Measurements from ENCODE around the gene MIPOL1. TPM values are rescaled to one million over a fixed set of nuclear protein-coding genes. Genes with fewer than 3 reads are reported as not detected.
"Not testable (repeated sequence)": the region's sequence is repeated elsewhere in the genome, so short reads cannot be mapped to it uniquely, and the experiment has no call there.

MIPOL1 gene
- total RNA-seq, 1 donor from 2014 or later, result not detected

DNA sequence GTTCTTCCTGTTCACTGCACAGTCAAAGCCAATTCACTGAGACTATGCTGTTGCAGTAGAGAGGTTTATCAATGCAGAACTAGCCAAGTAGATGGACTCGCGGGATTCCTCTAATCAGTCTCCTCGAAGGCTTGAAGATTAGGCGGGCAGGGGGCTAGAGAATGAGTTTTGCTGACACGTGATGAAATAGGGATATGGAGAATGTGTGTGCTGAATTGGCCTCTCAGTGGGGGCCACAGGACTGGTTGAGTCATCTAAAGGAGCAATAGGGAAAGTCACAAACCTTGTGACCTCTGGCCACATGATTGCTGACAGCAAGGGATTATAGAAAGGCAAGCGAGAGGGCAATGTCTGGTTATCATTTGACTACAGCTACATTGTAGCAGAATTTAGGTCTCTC lies 12.7 kb downstream of the MIPOL1 start:
- H3K27ac Mint-ChIP-seq, result no peak overlapping the region
- ATAC-seq (ENCODE audit: low read depth) (no peak), DNase-seq (no peak)
- H3K4me3 Mint-ChIP-seq, result no peak overlapping the region
- ChIA-PET POLR2A (no interaction called here), CTCF (no interaction called here)
- H3K36me3 Mint-ChIP-seq (ENCODE audit: low read depth), result no peaks in the 10 kb centered on the region
- H3K9me3 Mint-ChIP-seq, result peaks cover 9% of the 10 kb centered on the region
- H3K27me3 Mint-ChIP-seq, result no peaks in the 10 kb centered on the region
- intact Hi-C loops (cut with micrococcal nuclease), result no loop called here
- no peaks in the 10 kb centered on the region for H3K4me1 Mint-ChIP-seq
- TF ChIP-seq, protein P1, sequence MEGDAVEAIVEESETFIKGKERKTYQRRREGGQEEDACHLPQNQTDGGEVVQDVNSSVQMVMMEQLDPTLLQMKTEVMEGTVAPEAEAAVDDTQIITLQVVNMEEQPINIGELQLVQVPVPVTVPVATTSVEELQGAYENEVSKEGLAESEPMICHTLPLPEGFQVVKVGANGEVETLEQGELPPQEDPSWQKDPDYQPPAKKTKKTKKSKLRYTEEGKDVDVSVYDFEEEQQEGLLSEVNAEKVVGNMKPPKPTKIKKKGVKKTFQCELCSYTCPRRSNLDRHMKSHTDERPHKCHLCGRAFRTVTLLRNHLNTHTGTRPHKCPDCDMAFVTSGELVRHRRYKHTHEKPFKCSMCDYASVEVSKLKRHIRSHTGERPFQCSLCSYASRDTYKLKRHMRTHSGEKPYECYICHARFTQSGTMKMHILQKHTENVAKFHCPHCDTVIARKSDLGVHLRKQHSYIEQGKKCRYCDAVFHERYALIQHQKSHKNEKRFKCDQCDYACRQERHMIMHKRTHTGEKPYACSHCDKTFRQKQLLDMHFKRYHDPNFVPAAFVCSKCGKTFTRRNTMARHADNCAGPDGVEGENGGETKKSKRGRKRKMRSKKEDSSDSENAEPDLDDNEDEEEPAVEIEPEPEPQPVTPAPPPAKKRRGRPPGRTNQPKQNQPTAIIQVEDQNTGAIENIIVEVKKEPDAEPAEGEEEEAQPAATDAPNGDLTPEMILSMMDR (IDR thresholded peaks at IDR 0.05), result no peak

DNA sequence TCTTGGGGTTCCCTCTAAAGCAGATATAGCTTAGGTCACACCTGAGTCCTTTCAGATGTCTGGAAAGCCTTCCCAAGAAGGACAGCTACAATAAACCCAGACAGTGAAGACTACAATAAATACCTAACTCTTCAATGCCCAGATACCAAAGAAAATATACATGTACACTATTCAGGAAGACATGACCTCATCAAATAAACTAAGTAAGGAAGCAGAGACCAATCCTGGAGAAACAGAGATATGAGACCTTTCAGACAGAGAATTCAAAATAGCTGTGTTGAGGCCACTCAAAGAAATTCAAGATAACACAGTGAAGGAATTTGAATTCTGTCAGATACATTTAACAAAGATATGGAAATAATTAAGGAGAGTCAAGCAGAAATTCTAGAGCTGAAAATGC lies 15.3 kb downstream of the MIPOL1 start:
- Mint-ChIP-seq H3K27me3 (no peaks in the 10 kb centered on the region), H3K4me1 (no peaks in the 10 kb centered on the region), H3K9me3 (peaks cover 4% of the 10 kb centered on the region), H3K4me3 (no peak overlapping the region), H3K27ac (no peak overlapping the region), H3K36me3 (ENCODE audit: low read depth) (no peaks in the 10 kb centered on the region)
- POLR2A ChIA-PET, result no interaction called here
- intact Hi-C loops (cut with micrococcal nuclease), result no loop called here
- TF ChIP-seq, protein P1 (IDR thresholded peaks at IDR 0.05), result no peak
- DNase-seq (no peak), ATAC-seq (ENCODE audit: low read depth) (no peak)
- CTCF ChIA-PET, result no interaction called here

DNA sequence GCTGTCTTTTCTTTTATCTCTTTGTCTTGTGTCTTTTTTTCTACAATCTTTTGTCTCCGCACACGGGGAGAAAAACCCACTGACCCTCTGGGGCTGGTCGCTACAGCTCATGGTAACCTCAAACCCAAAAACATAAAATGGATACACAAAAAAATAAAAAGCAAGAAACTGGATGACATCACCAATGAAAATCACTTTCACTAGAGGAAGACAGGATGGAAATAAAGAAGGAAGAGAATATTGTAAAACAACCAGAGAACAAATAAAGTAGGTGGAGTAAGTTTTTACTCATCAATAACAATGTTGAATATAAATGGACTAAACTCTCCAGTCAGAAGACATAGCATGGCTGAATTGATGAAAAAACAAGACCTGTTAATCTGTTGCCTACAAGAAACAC lies 17.6 kb downstream of the MIPOL1 start:
- no peaks in the 10 kb centered on the region for H3K27me3 Mint-ChIP-seq
- peaks cover 4% of the 10 kb centered on the region for H3K9me3 Mint-ChIP-seq
- intact Hi-C loops (cut with micrococcal nuclease), result no loop called here
- no peaks in the 10 kb centered on the region for H3K36me3 Mint-ChIP-seq (ENCODE audit: low read depth)
- ChIA-PET POLR2A (no interaction called here), CTCF (no interaction called here)
- TF ChIP-seq, protein P1 (IDR thresholded peaks at IDR 0.05), result no peak
- no peak overlapping the region for H3K4me3 Mint-ChIP-seq
- no peak overlapping the region for H3K27ac Mint-ChIP-seq
- H3K4me1 Mint-ChIP-seq, result no peaks in the 10 kb centered on the region
- ATAC-seq (ENCODE audit: low read depth), result no peak
- no peak for DNase-seq

DNA sequence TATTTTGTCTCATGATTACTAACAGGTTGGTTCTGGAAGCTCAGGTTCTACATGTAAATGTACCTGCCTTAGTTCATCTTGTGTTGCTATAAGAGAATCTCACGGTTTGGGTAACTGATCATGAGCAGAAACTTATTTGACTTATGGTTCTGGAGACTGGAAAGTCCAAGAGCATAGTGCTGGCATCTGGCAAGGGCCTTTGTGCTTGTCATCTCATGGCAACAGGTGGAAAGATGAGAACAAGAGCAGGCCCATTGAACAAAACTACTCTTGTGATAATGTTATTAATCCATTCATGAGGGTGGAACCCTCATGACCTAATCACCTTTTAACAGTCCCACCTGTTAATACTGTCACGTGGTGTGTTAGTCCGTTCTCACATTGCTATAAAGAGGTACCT lies 23.3 kb downstream of the MIPOL1 start:
- Mint-ChIP-seq H3K9me3 (peaks cover 12% of the 10 kb centered on the region), H3K4me3 (no peak overlapping the region), H3K36me3 (ENCODE audit: low read depth) (no peaks in the 10 kb centered on the region), H3K27me3 (no peaks in the 10 kb centered on the region), H3K27ac (no peak overlapping the region), H3K4me1 (no peaks in the 10 kb centered on the region)
- CTCF ChIA-PET, result no interaction called here
- no peak for ATAC-seq (ENCODE audit: low read depth)
- intact Hi-C loops (cut with micrococcal nuclease), result no loop called here
- POLR2A ChIA-PET, result no interaction called here
- TF ChIP-seq, protein P1 (IDR thresholded peaks at IDR 0.05), result no peak
- no peak for DNase-seq

DNA sequence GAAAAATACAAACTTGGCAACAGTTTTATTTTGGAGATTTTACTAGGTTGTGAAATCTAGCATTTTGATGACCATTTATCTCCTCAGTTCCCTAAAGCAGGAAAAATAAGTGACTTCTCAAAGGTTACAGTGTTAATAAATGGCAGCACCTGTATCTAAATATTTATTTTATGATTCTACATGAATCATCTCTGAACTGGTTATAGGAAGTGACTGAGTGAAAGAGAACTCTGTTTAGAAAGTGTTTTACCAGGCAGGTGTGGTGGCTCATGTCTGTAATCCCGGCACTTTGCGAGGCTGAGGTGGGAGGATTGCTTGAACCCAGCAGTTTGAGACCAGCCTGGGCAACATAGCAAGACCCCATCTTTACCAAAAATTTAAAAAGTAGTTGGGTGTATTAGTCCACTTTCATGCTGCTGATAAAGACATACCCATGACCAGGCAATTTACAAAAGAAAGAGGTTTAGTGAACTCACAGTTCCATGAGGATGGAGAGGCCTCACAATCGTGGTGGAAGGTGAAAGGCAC lies 26.3 kb downstream of the MIPOL1 start:
- H3K36me3 Mint-ChIP-seq (ENCODE audit: low read depth), result no peaks in the 10 kb centered on the region
- H3K9me3 Mint-ChIP-seq, result peaks cover 14% of the 10 kb centered on the region

DNA sequence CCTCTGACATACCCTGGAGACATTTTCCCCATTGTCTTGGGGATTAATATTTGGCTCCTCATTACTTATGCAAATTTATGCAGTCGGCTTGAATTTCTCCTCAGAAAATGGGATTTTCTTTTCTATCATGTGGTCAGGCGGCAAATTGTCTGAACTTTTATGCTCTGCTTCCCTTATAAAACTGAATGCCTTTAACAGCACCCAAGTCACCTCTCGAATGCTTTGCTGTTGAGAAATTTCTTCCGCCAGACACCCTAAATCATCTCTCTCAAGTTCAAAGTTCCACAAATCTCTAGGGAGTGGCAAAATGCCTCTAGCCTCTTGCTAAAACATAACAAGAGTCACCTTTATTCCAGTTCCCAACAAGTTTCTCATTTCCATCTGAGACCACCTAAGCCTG lies 27.9 kb downstream of the MIPOL1 start:
- H3K36me3 Mint-ChIP-seq (ENCODE audit: low read depth); DNase-seq; ATAC-seq (ENCODE audit: low read depth); CTCF ChIA-PET; H3K4me1 Mint-ChIP-seq; POLR2A ChIA-PET; intact Hi-C loops (cut with micrococcal nuclease); H3K4me3 Mint-ChIP-seq; H3K27ac Mint-ChIP-seq; H3K27me3 Mint-ChIP-seq: not testable (repeated sequence)
- H3K9me3 Mint-ChIP-seq, result peaks cover 14% of the 10 kb centered on the region

More for the DNA sequence above, 26.3 kb downstream of the MIPOL1 start:
- no peak overlapping the region for H3K27ac Mint-ChIP-seq
- no peak for DNase-seq
- no peak for ATAC-seq (ENCODE audit: low read depth)
- H3K4me3 Mint-ChIP-seq, result no peak overlapping the region
- ChIA-PET POLR2A (no interaction called here), CTCF (no interaction called here)
- TF ChIP-seq, protein P1 (IDR thresholded peaks at IDR 0.05), result no peak
- no peaks in the 10 kb centered on the region for H3K27me3 Mint-ChIP-seq
- intact Hi-C loops (cut with micrococcal nuclease), result no loop called here
- no peaks in the 10 kb centered on the region for H3K4me1 Mint-ChIP-seq
